Activated T-helper 1 cell treated with anti-CD3 and anti-CD28 coated beads, Interleukin-2, amount 50 U/mL, for 16 hours (primary cell): ENCODE measurements around the gene PPP2R2B.

Experiments used
- DNase-seq, 2 donors: peaks; one replicate each; pipeline ENCODE4 v3.0.0-alpha.2; 2020; ENCODE audit warnings: low read depth in 1 of 2, low spot score in 1 of 2

PPP2R2B gene

GRCh38 chr5:146704949-146705665 lies 173.4 kb downstream of the PPP2R2B start:
- no peak for DNase-seq

GRCh38 chr5:146703899-146704298 lies 174.7 kb downstream of the PPP2R2B start:
- no peak for DNase-seq

GRCh38 chr5:146703499-146703898 lies 175.1 kb downstream of the PPP2R2B start:
- DNase-seq: no peak

- DNase-seq: no peak
These were observed 178.7 kb downstream of the PPP2R2B start for GRCh38 chr5:146699664-146700418.

DNA sequence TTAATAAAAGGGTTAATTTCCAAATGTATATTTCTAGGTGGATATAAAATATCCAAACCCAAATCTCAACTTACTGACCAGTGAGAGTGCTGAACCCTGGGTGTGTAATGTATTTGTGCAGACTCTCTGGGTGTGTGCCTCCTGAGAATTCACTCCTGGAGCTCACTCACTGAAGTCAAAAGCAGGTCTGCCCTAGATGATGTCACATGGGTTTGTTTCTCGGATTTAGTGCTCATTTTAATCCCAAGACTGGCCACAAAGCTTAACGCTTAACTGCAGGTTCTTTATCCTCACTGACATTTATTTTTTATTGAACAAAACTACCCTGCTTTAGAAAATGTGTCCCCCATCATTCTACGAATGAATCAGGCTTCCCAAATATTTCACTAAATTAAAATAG lies 179.4 kb downstream of the PPP2R2B start:
- DNase-seq: no peak

GRCh38 chr5:146698651-146699050 lies 179.9 kb downstream of the PPP2R2B start:
- no peak for DNase-seq

GRCh38 chr5:146697211-146697610 lies 181.3 kb downstream of the PPP2R2B start:
- no peak for DNase-seq

DNA sequence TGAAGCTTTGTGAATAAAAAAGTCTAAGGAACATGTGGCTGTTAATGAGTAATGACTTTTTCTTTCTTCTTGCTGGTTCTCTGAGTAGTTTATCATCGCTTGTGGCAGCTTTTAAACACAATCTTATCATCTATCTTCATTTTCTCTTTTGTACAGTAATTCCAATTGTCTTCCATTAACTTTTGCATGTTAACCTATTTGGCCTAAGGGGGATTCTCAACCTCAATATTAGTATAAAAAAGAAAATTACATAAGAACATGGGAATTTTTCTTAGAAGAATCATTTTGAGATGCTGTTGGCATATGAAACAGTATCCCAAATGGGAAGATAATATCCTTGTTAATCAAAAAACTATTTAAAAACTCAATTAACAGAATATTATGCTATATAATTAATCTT lies 182.9 kb downstream of the PPP2R2B start:
- DNase-seq: no peak

GRCh38 chr5:146690880-146691355 lies 187.6 kb downstream of the PPP2R2B start:
- DNase-seq: no peak

- DNase-seq: no peak
These were observed 190.9 kb downstream of the PPP2R2B start for GRCh38 chr5:146687630-146688029.

- DNase-seq: no peak
These were observed 194.7 kb downstream of the PPP2R2B start for GRCh38 chr5:146683861-146684260.

DNA sequence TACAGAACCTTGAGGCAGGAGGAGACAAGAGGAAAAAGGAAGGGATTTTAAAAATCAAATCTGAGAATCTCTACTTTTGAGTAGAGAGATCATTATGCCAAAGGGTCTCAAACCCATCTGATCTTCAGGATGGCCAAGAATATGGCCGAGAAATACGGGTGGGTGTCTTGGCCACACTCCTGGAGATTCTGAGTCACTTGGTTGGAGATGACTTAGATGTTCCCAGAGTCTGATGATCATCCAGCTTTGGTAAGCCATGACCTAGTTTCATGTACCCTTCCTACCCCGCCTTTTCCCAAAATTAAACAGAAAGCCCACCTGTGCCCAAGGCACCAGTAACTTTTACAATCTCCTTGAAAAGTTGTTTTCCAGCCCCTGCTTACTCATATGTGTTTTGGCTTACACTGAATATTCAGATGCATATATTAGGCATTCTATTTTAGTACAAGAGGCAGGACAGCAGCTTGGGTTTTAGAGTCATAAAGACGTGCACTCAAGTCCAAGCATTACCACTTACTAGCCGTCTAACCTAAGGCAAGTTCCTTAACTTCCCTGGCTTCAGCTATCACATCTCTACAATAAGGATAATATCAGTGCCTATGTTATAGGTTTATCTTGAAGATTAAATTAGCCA lies 195.5 kb downstream of the PPP2R2B start:
- DNase-seq: no peak

- no peak for DNase-seq
These were observed 196.9 kb downstream of the PPP2R2B start for GRCh38 chr5:146681585-146682105.

- no peak for DNase-seq
These were observed 197.5 kb downstream of the PPP2R2B start for GRCh38 chr5:146680846-146681584.

DNA sequence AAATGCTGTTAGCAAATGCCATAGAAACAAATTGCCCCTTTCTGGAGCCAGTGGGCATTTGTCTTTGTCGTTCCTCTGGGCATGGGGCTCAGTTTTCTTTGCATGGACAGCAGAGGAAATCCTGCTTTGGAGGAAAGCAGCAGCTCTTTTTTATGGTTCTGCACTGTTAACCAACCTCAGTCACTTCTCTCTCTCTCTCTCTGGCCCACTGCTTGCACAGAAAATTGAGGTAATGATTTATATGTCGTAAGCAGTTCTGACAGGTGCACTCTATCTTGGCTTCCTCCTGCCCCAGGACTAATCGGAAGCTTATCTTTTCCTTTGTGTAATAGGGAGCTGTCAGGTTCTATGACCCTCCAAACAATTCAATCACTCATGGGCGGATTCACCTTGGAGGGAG lies 202.9 kb downstream of the PPP2R2B start:
- no peak for DNase-seq

DNA sequence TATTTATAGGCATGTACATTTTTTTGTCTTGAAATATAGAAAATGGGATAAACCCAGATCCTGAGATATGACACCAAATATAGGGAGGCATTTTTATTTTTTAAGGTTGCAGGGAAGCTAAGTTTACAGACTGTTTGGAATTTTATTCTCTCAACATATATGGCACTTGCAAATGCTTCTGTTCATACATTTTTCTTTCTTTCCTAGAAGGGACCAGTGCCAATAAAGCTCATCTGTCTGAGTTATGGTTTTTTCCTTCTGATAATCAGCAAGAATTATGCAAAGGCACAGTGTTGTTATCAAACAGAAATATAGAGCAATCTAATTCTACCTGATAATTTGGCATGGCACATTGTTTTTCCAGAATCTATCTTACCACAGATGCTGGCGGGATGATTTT lies 205.7 kb downstream of the PPP2R2B start:
- no peak for DNase-seq

GRCh38 chr5:146671561-146672295 lies 206.8 kb downstream of the PPP2R2B start:
- no peak for DNase-seq

DNA sequence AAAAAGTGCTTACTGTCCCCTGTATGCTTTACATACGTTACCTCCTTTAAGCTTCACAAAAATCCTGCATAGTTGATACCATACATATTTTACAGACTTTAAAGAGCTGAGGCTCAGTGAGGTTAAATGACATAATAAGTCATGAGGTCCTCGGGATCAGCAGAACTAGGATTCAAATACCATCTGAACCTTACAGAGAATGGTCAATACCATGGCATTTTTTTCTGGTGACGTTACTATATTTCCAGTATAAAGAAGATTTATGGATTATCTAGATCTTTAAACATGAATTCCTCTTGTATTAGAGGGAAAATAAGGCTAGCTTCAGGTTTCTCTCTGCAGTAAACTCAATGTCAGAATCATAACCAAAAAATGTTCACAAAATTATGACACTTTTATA lies 208.9 kb downstream of the PPP2R2B start:
- no peak for DNase-seq

GRCh38 chr5:146667633-146668272 lies 210.8 kb downstream of the PPP2R2B start:
- DNase-seq: no peak

- no peak for DNase-seq
These were observed 216.3 kb downstream of the PPP2R2B start for GRCh38 chr5:146662229-146662628.
